ENCODE data around the gene INSR.

- TF ChIP-seq ELF4 (IDR thresholded peaks at IDR 0.05) (no peak), ZNF384 (IDR thresholded peaks at IDR 0.05) (no peak), HDGF (IDR thresholded peaks at IDR 0.05; ENCODE audit: borderline replicate concordance) (no peak), FOXM1 (IDR thresholded peaks at IDR 0.05; ENCODE audit: borderline replicate concordance) (no peak), ARNT (IDR thresholded peaks at IDR 0.05) (no peak), LEF1 (IDR thresholded peaks at IDR 0.05; ENCODE audit: borderline replicate concordance) (no peak), SP1 (IDR thresholded peaks at IDR 0.05) (no peak), PKNOX1 (IDR thresholded peaks at IDR 0.05) (no peak), SUZ12 (IDR thresholded peaks at IDR 0.05) (no peak), FOXA1 (IDR thresholded peaks at IDR 0.05) (no peak), TARDBP (IDR thresholded peaks at IDR 0.05) (no peak), FOXK2 (IDR thresholded peaks at IDR 0.05) (no peak), BHLHE40 (IDR thresholded peaks at IDR 0.05; ENCODE audit: borderline replicate concordance) (no peak)
Observed at GRCh38 chr19:7132054-7132453, 162.2 kb downstream of the INSR start.
